GM19463 (cell line): ENCODE measurements around the gene DDX59.

Experiments
- ATAC-seq: cut with Tn5 transposase; IDR thresholded peaks from one replicate; pipeline ENCODE4 v1.9.1; 2021; ENCODE audit warnings: mild to moderate bottlenecking, moderate library complexity; ENCODE audit not compliant: unreplicated experiment

DDX59 gene

DNA sequence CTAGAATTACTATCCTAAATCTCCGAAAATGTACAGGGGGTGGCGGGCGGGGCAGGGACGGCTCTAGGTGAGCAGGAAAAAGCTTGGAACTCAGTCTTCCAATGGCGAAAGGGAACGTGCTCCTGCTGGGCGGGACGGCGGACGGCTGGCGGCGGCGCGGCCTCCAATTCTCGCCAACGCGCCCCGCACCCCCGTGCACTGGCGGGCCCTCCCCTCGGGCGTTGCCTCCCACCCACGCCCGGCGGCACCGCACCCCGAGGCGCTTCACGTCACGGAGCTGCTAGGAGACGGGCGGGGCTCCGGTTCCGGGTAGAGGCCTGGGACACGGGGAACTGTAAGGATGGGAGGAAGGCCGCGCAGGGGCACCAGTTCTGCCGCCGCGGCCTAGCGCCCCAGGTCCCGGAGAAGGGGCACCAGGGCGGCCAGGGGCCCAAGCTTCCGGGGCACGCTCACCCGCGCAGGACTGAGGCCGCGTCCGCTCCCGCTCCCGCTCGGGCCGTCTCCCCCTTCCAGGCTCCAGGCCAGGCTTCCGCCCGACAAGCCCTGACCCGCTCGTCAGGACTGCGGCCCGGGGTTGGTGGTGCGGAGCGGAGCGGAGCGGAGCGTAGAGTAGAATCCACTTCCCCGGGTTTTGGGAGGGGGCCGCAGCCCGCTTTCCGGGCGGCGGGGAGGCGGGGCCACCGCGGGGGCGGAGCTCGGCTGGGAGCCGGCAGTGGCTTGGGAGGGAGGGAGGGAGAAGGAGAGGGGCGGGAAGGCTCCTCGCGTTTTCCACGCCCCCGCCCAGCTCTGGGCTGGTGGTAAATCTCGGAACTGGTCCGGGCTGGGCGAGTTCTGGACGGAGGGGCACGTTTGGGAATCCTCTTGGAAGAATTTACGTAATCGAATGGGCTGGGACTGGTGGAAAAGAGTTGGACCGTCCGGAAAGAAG, at the start of gene DDX59:
Gene DDX59 (minus strand): TSS at position 594 of the 928 bp plus-strand sequence. CDS start 3,167 bp downstream, outside the sequence.
- peak; percentile 87 for ATAC-seq

DNA sequence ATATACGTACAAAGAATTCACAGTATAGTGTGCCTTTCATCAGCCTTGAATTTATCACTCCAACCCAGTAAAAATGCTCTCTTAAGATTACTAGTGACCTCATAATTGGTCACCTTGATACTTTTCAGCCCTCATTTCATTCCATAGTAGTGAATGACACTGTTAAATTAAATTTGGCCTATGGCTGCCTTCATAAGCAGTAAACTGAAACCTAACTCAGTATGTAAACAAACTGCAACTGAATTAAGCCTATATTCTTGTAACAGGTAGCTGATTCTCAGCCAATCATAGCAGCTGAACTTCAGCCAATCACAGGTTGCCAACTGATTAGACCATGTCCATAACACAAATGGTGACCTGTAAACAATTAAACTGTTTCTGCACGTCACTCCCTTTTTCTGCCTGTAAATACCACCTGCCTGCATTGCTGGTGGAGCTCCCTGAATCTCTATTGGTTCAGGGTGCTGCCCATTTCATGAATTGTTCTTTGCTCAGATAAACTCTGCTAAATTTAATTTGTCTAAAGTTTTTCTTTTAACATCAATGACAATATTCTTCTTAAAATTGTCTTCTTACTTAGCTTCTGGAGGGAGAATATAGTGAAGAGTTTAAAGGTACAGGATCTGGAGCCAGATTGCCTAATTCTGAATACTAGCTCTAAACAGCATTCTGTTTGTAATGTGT, 44.9 kb upstream of the DDX59 start:
- ATAC-seq: no peak

- ATAC-seq: no peak
Observed at GRCh38 chr1:200710166-200710565, 40.5 kb upstream of the DDX59 start.

GRCh38 chr1:200708769-200709168, 39.1 kb upstream of the DDX59 start:
- ATAC-seq: no peak

DNA sequence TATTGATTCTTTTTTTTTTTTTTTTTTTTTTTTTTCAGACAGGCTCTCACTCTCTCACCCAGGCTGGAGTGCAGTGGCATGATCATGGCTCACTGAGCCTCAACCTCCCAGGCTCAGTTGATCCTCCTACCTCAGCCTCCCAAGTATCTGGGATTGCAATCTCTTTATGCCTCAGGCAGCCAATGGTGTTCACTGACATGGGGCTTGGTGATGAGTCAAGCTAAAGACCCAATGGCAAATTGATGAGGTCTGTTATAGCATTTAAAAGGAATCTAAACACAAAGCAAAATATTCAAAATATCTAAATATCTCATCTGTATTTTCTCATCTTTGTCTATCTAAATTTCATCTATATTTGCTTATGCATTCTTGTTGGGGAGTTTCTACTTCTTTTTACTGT, 38.5 kb upstream of the DDX59 start:
- ATAC-seq: no peak

- ATAC-seq: no peak
Observed at GRCh38 chr1:200707116-200707515, 37.4 kb upstream of the DDX59 start.

DNA sequence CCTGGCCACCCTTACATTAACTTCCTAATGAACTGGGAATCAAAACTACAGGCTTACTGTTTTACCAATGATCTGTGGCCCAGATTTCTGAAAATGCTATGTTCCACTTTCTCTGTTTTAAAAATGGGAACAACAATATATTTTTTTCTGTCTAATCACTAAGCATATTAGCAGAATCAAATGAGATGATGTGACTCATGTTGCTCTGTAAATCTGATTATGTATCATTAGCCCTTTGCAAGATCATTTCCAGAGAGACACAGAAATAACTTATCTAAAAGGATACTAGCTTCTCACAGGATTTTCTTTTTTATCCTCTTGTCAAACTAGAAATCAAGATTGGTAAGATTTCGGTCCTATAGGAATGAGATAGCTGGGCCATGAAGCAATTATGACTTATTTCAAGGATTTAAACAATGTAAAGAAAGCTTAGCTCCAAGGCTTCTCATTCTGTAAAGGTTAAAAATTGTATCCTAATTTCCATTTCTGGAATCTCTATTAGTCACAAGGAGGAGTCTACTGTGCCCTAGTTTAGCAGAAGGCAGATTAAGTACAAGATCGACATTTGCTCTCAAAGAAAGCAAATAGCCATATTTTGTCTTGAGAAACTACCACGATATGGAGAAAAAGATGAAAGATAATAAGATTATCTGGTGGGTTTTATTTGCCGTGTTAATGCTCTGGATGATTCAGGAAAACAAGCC, 36.6 kb upstream of the DDX59 start:
- no peak for ATAC-seq

DNA sequence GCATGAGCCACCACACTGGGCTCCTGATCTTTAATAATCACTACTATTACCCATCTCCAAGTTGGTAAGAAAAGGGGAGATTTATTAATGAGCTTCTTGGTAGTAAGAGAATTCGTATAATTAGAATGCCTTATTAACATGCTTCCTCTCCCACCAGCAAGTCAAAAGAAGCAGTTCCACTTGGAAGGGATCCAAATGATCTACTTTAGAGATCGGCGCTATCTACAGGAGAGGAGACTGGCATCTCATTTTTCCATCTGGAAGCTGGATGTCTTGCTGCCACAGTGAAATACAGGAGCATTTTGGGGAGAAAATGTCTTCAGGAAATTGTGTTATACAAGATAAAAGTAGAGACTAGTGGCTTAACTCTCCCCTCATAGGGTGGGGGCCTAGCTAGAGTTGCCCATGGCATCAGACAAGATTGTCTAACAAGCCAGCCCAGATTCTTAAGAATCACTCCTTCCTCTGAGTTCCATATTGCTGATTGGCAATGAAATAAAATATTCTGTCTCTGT, 35.3 kb upstream of the DDX59 start:
- no peak for ATAC-seq

DNA sequence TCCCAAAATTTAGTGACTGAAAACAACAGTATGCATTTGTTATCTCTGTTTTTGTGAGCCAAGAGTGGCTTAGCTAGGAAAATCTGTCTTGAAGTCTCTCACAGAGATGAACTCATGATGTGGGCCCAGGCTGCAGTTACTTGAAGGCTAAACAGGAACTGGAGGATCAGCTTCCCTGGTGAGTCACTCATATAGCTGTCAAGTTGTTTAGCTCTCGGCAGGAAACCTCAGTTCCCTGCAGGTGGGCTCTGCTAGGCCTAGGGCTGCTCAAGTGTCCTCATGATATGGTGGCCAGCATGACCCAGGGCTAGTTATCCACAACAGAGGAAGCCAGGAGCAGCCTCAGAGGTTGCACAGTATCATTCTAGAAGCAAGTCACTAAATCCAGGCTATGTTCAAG, 30.2 kb upstream of the DDX59 start:
- ATAC-seq: no peak

DNA sequence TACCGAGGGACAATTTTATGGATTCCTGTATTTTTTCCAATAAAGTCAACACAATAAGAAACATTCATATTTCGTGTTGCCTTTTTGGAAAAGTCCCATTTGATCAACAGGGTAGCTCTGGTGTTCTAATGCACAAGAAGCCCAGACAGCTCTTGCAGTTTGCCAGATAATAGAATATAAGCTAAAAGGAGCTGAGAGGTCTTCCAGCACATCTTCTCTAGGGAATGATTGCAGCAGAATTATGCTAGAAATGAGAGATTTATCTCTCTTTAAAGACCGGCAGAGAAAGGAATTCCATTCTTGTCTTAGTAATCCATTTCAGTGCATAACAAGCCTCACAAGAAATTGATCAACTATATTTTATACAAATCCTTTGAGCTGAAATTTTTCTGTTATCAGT, 25.0 kb upstream of the DDX59 start:
- no peak for ATAC-seq

- ATAC-seq: no peak
Observed at GRCh38 chr1:200693327-200693726, 23.6 kb upstream of the DDX59 start.

DNA sequence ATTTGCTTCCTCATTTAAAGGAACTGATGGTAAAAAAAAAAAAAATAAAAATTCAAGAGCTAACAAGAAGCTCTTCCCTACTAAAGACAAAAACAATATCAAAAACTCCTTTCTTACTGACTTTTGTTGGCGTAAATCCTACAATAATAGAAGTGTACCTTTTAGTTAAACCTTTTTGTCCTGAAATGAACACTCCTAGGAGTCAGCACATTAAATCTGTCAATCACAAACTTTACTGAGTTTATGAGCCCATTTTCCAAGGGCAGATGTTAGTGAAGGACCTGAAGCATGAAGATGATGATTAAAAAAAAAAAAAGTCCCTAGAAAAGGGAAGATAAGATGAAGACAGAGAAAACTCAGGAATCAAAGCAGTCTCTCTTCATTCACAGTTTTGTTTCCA, 22.6 kb upstream of the DDX59 start:
- ATAC-seq: no peak

GRCh38 chr1:200686620-200687019, 16.9 kb upstream of the DDX59 start:
- ATAC-seq: no peak

DNA sequence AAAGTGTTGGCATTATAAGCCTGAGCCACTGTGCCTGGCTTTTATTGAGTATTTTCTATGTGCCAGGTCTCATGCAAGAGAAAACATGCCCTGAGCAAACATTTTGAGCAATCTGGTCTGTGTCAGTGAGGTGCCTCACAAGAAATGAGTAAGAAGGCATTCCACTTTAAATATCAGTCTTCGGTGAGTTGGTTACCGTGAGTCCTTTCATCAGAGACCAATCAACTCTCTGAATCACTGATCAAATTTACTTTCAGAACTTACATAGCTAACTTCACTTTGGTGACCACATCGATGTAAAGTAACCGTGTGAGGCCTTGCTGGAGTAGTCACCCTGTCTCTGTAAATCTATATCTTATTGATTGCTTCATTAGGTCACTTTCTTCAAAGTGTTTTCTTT, 14.3 kb upstream of the DDX59 start:
- no peak for ATAC-seq

DNA sequence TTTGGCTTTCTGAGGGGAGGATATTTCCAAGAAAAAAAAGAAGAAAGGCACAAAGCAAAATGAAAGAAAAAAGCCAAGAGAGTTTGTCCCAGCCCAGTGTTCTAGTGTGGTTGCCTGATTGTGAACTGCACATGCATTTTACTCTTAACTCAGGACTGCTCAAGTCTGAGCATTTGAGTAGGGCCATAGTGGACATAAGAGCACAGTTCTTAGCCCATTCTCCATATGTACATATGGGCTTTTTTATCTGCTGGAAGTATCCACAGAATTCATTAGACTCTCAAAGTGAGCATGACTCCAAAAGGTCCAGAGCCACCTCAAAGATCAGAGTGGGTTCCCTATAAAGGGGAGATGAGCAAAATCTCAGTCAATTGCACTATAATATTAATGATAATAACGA, 13.6 kb upstream of the DDX59 start:
- ATAC-seq: no peak

DNA sequence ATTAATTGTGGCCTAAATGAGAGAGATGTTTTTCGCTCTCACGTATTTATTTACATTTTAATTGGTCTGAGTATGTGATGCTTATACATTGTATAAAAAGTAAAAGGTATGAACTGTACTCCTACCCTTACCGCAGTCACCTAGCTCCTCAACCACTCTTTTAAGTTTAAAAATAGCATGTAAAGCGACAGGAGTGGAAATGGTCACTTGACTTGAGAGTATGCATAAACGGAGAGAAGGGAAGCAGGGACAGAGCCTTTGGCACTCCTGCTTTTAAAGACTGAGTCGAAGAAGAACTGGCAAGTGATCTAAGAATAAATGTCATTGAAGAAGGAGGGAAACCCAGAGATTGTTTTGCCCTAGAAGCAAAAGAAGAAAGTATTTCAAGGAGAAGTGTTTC, 11.5 kb upstream of the DDX59 start:
- no peak for ATAC-seq

DNA sequence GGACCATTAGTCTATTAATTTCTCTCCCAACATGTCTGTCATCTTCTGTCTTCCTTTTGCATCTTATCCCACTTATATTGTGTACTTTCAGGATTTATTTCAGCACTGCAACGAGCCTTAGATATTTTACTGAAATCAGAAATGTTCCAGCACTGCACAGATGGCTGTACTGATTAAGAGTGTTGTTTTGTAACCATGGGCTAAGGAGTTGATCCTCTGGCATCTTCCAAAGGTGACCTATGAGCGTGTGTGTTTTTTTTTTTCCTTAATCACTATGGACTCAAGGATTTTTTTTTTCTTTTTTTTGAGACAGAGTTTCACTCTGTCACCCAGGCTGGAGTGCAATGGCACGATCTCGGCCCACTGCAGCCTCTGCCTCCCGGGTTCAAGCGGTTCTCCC, 7.1 kb upstream of the DDX59 start:
- no peak for ATAC-seq

DNA sequence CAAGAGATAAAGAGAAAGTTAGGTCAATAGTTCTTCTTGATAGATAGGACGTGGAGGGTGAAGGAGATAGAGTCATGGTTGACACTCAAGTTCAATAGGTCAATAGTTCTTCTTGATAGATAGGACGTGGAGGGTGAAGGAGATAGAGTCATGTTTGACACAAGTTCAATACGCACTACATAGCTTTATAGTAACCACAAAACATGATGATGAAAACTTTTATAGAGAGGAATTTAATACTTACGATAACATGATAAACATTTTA, 5.8 kb upstream of the DDX59 start:
- no peak for ATAC-seq

GRCh38 chr1:200674838-200675587, 5.3 kb upstream of the DDX59 start:
- no peak for ATAC-seq

DNA sequence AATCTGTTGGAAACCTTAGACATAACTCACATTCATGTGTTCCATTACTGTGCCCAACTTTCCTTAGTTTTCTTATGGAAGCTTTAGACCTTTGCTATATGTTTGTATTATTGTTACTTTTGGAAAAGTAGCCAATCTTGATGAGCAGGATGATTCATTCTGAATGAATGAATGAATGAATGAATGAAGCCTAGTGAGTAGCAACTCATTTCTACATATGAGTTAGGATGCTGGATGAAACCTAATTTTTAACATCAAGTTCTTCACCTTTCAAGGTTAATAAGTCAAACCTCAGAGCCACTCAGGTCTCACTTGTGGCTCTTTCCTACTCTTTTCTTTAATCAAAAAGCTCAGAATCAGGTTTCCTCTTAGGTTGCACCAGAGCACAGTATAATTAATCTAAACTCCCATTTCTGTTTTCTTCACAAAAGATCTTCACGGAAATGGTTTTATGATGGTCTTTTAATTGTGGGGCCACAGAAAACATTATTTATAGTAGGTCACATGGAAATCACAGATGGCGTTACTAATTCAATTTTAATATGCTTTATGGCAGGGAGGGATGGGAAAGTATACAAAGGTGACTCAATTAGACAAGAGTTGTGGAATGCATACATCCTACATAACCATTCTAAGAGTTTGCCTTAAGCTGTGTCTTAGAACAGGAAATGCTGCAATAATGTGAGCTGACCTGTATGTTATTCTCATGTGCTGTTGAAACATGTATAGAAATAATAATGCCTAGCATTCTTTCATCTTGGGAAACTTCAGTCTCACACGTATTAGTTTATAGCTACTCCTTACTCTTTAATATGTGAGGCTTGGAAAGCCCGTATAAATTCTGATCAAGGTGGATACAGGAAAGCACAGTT, 4.5 kb upstream of the DDX59 start:
- no peak for ATAC-seq
